ENCODE measurements around the gene SLC6A3.

- TF ChIP-seq CTCF (conservative IDR thresholded peaks at IDR 0.05) = peak; percentile 81
- no peak for TF ChIP-seq ZFX (IDR thresholded peaks at IDR 0.05)
Observed at GRCh38 chr5:1479581-1480188, 34.4 kb upstream of the SLC6A3 start.

Measured in C4-2B (cell line).